IMR-90 (cell line): ENCODE results near the gene LPO. TPM values are rescaled to one million over a fixed set of nuclear protein-coding genes. Genes with fewer than 3 reads are reported as not detected.

Experiments used
- ATAC-seq: fragments of 200-7000 bp; cut with Tn5 transposase; 2 replicates; pipeline ENCODE4 v1.9.1; 2020; ENCODE audit warnings: low read depth, mild to moderate bottlenecking, moderate library complexity
- BruUV-seq: library from RNA; stranded (reverse); fragments of 400-500 nt; replicated peaks from 2 replicates; lab custom pipeline; 2021; lab: Mats Ljungman, UMichigan
- CTCF ChIA-PET: fragments of 300-600 bp; formaldehyde crosslinking; extraction: SDS; loops from one replicate; lab custom pipeline; 2021; ENCODE audit warnings: antibody characterized with exemption; lab: Yijun Ruan, JAX
- POLR2A ChIA-PET: fragments of 300-600 bp; sonication (Branson Sonifier 250); formaldehyde crosslinking; loops from one replicate; lab custom pipeline; 2022; ENCODE audit warnings: antibody characterized with exemption; ENCODE audit not compliant: unreplicated experiment; lab: Charles Lee
- DNase-seq: peaks from one replicate; pipeline ENCODE4 v3.0.0; 2013
- H2AFZ ChIP-seq: replicated peaks from 2 replicates; pipeline ENCODE3; 2013; ENCODE audit warnings: low read length, mild to moderate bottlenecking; ENCODE audit not compliant: poor library complexity
- H2AK5ac ChIP-seq: 2 replicates; pipeline ENCODE4 v1.6.1; 2013; ENCODE audit warnings: low read depth, low read length, inconsistent platforms
- H2AK9ac ChIP-seq: replicated peaks from 2 replicates; pipeline ENCODE3; 2013; ENCODE audit warnings: mild to moderate bottlenecking, low read depth, low read length, moderate library complexity; ENCODE audit not compliant: poor library complexity
- H2BK120ac ChIP-seq: 2 replicates; pipeline ENCODE4 v1.6.1; 2013; ENCODE audit warnings: low read depth, low read length, inconsistent platforms
- H2BK15ac ChIP-seq: 3 replicates; pipeline ENCODE4 v1.6.1; 2013; ENCODE audit warnings: low read depth, low read length, inconsistent platforms
- H2BK20ac ChIP-seq: 2 replicates; pipeline ENCODE4 v1.6.1; 2013; ENCODE audit warnings: low read depth, mild to moderate bottlenecking, inconsistent platforms, low read length, moderate library complexity
- H2BK5ac ChIP-seq: 2 replicates; pipeline ENCODE4 v1.6.1; 2013; ENCODE audit warnings: mild to moderate bottlenecking, low read depth, low read length, inconsistent platforms; ENCODE audit not compliant: poor library complexity, severe bottlenecking
- H3K14ac ChIP-seq: replicated peaks from 2 replicates; pipeline ENCODE4 v1.6.1; 2013; ENCODE audit warnings: low read depth, low read length, inconsistent platforms
- H3K18ac ChIP-seq: 2 replicates; pipeline ENCODE4 v1.6.1; 2013; ENCODE audit warnings: low read depth, low read length, control low read depth
- H3K23ac ChIP-seq: 2 replicates; pipeline ENCODE4 v1.6.1; 2013; ENCODE audit warnings: low read depth, low read length, inconsistent platforms
- H3K27ac ChIP-seq: 2 replicates; pipeline ENCODE4 v1.5.1; 2013; ENCODE audit warnings: mild to moderate bottlenecking, control low read depth, low read length; ENCODE audit not compliant: insufficient read depth
- H3K27me3 ChIP-seq: 2 replicates; pipeline ENCODE4 v1.6.1; 2013; ENCODE audit warnings: low read length; ENCODE audit not compliant: control insufficient read depth, insufficient read depth
- H3K36me3 ChIP-seq: 2 replicates; pipeline ENCODE4 v1.6.1; 2013; ENCODE audit warnings: low read length, mixed read lengths; ENCODE audit not compliant: control insufficient read depth, insufficient read depth
- H3K4ac ChIP-seq: 2 replicates; pipeline ENCODE4 v1.6.1; 2013; ENCODE audit warnings: low read depth, low read length, inconsistent platforms
- H3K4me1 ChIP-seq: 2 replicates; pipeline ENCODE4 v1.6.1; 2013; ENCODE audit warnings: low read length, mixed read lengths; ENCODE audit not compliant: control insufficient read depth, insufficient read depth
- H3K4me2 ChIP-seq: 2 replicates; pipeline ENCODE4 v1.6.1; 2013; ENCODE audit warnings: low read depth, mild to moderate bottlenecking, control low read depth, low read length, moderate library complexity
- H3K4me3 ChIP-seq: 2 replicates; pipeline ENCODE4 v1.5.1; 2013; ENCODE audit warnings: low read depth, mild to moderate bottlenecking, control low read depth, low read length, moderate library complexity; ENCODE audit not compliant: insufficient read depth
- H3K56ac ChIP-seq: 2 replicates; pipeline ENCODE4 v1.6.1; 2013; ENCODE audit warnings: low read length, inconsistent platforms; ENCODE audit not compliant: insufficient read depth; ENCODE audit errors: extremely low read depth
- H3K79me1 ChIP-seq, 2 experiments: 2 replicates each; pipeline ENCODE4 v1.6.1; 2013; ENCODE audit warnings: low read length in 2 of 2, inconsistent platforms in 1 of 2, low read depth in 1 of 2
- H3K9ac ChIP-seq: 2 replicates; pipeline ENCODE4 v1.6.1; 2013; ENCODE audit warnings: low read depth, low read length, control low read depth
- H3K9me1 ChIP-seq: 2 replicates; pipeline ENCODE4 v1.6.1; 2013; ENCODE audit warnings: low read length, inconsistent platforms; ENCODE audit not compliant: insufficient read depth
- H3K9me3 ChIP-seq: 2 replicates; pipeline ENCODE4 v1.6.1; 2013; ENCODE audit warnings: low read length; ENCODE audit not compliant: control insufficient read depth, insufficient read depth
- H4K20me1 ChIP-seq: 2 replicates; pipeline ENCODE4 v1.6.1; 2013; ENCODE audit warnings: low read length, inconsistent platforms; ENCODE audit not compliant: insufficient read depth
- H4K5ac ChIP-seq: 2 replicates; pipeline ENCODE4 v1.6.1; 2013; ENCODE audit warnings: mild to moderate bottlenecking, low read depth, low read length, control low read depth
- H4K8ac ChIP-seq, 2 experiments: 2 replicates each; pipeline ENCODE4 v1.6.1; 2013; ENCODE audit warnings: low read depth in 2 of 2, low read length in 2 of 2, control low read depth in 1 of 2, inconsistent platforms in 1 of 2
- H4K91ac ChIP-seq: 2 replicates; pipeline ENCODE4 v1.6.1; 2013; ENCODE audit warnings: low read depth, low read length, inconsistent platforms; ENCODE audit not compliant: insufficient read depth
- BHLHE40 ChIP-seq: fragments of 150-350 bp; IDR thresholded peaks from 2 replicates; pipeline ENCODE4 v1.6.1; 2016; ENCODE audit warnings: mild to moderate bottlenecking, low read depth, low read length
- CEBPB ChIP-seq: IDR thresholded peaks from 2 replicates; pipeline ENCODE4 v1.6.1; 2012; ENCODE audit warnings: low read depth, low read length, improper control_type of control experiment
- CHD1 ChIP-seq: IDR thresholded peaks from 2 replicates; pipeline ENCODE4 v1.6.1; 2012; ENCODE audit warnings: low read depth, low read length, improper control_type of control experiment
- CTCF ChIP-seq: conservative IDR thresholded peaks from 2 replicates; pipeline ENCODE4 v1.5.1; 2012; ENCODE audit warnings: mild to moderate bottlenecking, low read depth, low read length, improper control_type of control experiment
- FOS ChIP-seq: fragments of 150-350 bp; IDR thresholded peaks from 2 replicates; pipeline ENCODE4 v1.6.1; 2016; ENCODE audit warnings: low read depth, low read length
- MAFK ChIP-seq: IDR thresholded peaks from 2 replicates; pipeline ENCODE4 v1.6.1; 2012; ENCODE audit warnings: low read depth, low read length, improper control_type of control experiment
- MAZ ChIP-seq: IDR thresholded peaks from 2 replicates; pipeline ENCODE4 v1.6.1; 2012; ENCODE audit warnings: low read depth, mild to moderate bottlenecking, low read length, improper control_type of control experiment, moderate library complexity, borderline replicate concordance
- MXI1 ChIP-seq: IDR thresholded peaks from 2 replicates; pipeline ENCODE4 v1.6.1; 2012; ENCODE audit warnings: low read depth, mild to moderate bottlenecking, low read length, moderate library complexity, borderline replicate concordance
- NFE2L2 ChIP-seq: fragments of 150-350 bp; IDR thresholded peaks from 2 replicates; pipeline ENCODE4 v1.6.1; 2016; ENCODE audit warnings: low read depth, mild to moderate bottlenecking, low read length
- POLR2A ChIP-seq: IDR thresholded peaks from 2 replicates; pipeline ENCODE4 v1.6.1; 2012; ENCODE audit warnings: mild to moderate bottlenecking, low read depth, low read length
- RAD21 ChIP-seq: IDR thresholded peaks from 2 replicates; pipeline ENCODE4 v1.6.1; 2012; ENCODE audit warnings: low read length, improper control_type of control experiment
- RCOR1 ChIP-seq: IDR thresholded peaks from 2 replicates; pipeline ENCODE4 v1.6.1; 2012; ENCODE audit warnings: mild to moderate bottlenecking, low read length, improper control_type of control experiment; ENCODE audit not compliant: insufficient replicate concordance
- RFX5 ChIP-seq: IDR thresholded peaks from 2 replicates; pipeline ENCODE4 v1.8.0; 2012; ENCODE audit warnings: low read depth, mild to moderate bottlenecking, low read length, moderate library complexity
- SMC3 ChIP-seq: fragments of 150-350 bp; IDR thresholded peaks from 2 replicates; pipeline ENCODE4 v1.6.1; 2016; ENCODE audit warnings: low read depth, mild to moderate bottlenecking, antibody characterized with exemption, low read length, moderate library complexity
- WGBS, 2 experiments: methylation state at CpG; one replicate each; pipeline versions ENCODE4 v1.1.5 to v1.1.7; 2013; ENCODE audit warnings: missing lambda C conversion rate in 2 of 2; ENCODE audit not compliant: insufficient read length in 1 of 2; ENCODE audit errors: extremely low coverage in 2 of 2; 5-methylcytosine and 5-hydroxymethylcytosine counted together
- dilution Hi-C: fragments of 300-500 bp; cut with HindIII; formaldehyde crosslinking; loops from one replicate; pipeline ENCODE4 v1.14.3; 2018; ENCODE audit warnings: low sequenced_read_pairs; ENCODE audit not compliant: unreplicated experiment
- in situ Hi-C: fragments of 300-500 bp; cut with MboI; formaldehyde crosslinking; loops from 3 replicates; pipeline ENCODE4 v1.14.3; 2019; ENCODE audit warnings: low sequenced_read_pairs, inconsistent platforms, mixed read lengths
- intact Hi-C: fragments of 100-400 bp; cut with micrococcal nuclease; formaldehyde crosslinking; loops from 2 replicates; pipeline ENCODE4 v1.10.0; 2022
- polyA plus RNA-seq, 3 experiments: library from polyadenylated mRNA; depleted of rRNA; stranded (reverse); fragments of >200 nt; gene quantifications; 2 replicates each; pipeline ENCODE4 v1.2.3, GENCODE V29; 2012; ENCODE audit warnings: low replicate concordance in 1 of 3
- total RNA-seq: library from RNA; depleted of rRNA; stranded (reverse); fragments of >200 nt; gene quantifications from 2 replicates; pipeline ENCODE4 v1.2.3, GENCODE V29; 2012
- TF ChIP-seq, protein P1 (sequence below): fragments of 150-350 bp; IDR thresholded peaks from 2 replicates; pipeline ENCODE4 v1.6.1; 2017; ENCODE audit warnings: mild to moderate bottlenecking, antibody characterized with exemption, low read length, low read depth

Gene LPO
- total and polyA plus RNA-seq, 2 of the 4 experiments (the other 2 are of a cell fraction), result not detected

GRCh38 chr17:58317421-58318064, 79.2 kb downstream of the LPO start:
- DNase-seq (peak; percentile 75), ATAC-seq (peak; percentile 90)
- POLR2A ChIA-PET, result interaction anchor here (0.9 kb wide), 1 partner anchor 35 kb away, joined by 3 read pairs; the partner anchor contains the start of gene SUPT4H1
- H2BK15ac ChIP-seq, result no peak overlapping the region
- H3K4me3 ChIP-seq, result no peak overlapping the region
- H2BK120ac ChIP-seq, result no peak overlapping the region
- H3K4me1 ChIP-seq, result no peaks in the 10 kb centered on the region
- H3K9me3 ChIP-seq, result no peaks in the 10 kb centered on the region
- H2BK20ac ChIP-seq, result no peak overlapping the region
- no peak overlapping the region for H3K4me2 ChIP-seq
- dilution Hi-C loops, result no loop called here
- H3K27ac ChIP-seq, result no peak overlapping the region
- no peak overlapping the region for H4K8ac ChIP-seq
- no peak overlapping the region for H4K91ac ChIP-seq
- in situ Hi-C loops, result loop anchor here (5.0 kb wide), 2 partner anchors 100 to 130 kb away; partner anchors contain the start of gene RNF43
- intact Hi-C loops, result loop anchor here (1.0 to 2.0 kb wide), 3 partner anchors 35 to 130 kb away; partner anchors contain the start of genes RNF43 and SUPT4H1
- H3K9me1 ChIP-seq, result no peaks in the 10 kb centered on the region
- H3K23ac ChIP-seq, result no peak overlapping the region
- H3K4ac ChIP-seq, result no peak overlapping the region
- H3K14ac ChIP-seq, result no peak overlapping the region
- WGBS, 2 experiments, result 83% methylated on average over 1 of the region's 5 CpGs; no CpG with 5 or more reads in 1 of the 2 experiments
- no peak overlapping the region for H3K9ac ChIP-seq
- H3K56ac ChIP-seq, result no peak overlapping the region
- CTCF ChIA-PET, result interaction anchor here (0.6 to 1.7 kb wide), 14 partner anchors 19 to 130 kb away, joined by 3 to 21 read pairs (median 4); partner anchors contain the start of genes RNF43 and SUPT4H1
- H2AK5ac ChIP-seq, result no peak overlapping the region
- BruUV-seq, result no TSS peak
- no peaks in the 10 kb centered on the region for H4K20me1 ChIP-seq
- no peak overlapping the region for H3K18ac ChIP-seq
- H2AK9ac ChIP-seq, result peak overlapping the region; percentile 89
- peaks cover 3% of the 10 kb centered on the region; the same call in 1 of the 2 replicates for H3K36me3 ChIP-seq
- H4K5ac ChIP-seq, result no peak overlapping the region
- H2AFZ ChIP-seq, result peak overlapping the region; percentile 86
- no peak overlapping the region for H2BK5ac ChIP-seq
- H3K27me3 ChIP-seq, result no peaks in the 10 kb centered on the region
- no peaks in the 10 kb centered on the region for H3K79me1 ChIP-seq
- TF ChIP-seq MAFK (no peak), NFE2L2 (no peak), RCOR1 (no peak), BHLHE40 (no peak), CHD1 (no peak), CEBPB (no peak), CTCF (peak; percentile 88), RAD21 (peak; percentile 96), MAZ (no peak), MXI1 (no peak), FOS (no peak), RFX5 (no peak), SMC3 (peak; percentile 97), POLR2A (peak; percentile 42; the same call in 1 of the 2 replicates)
- TF ChIP-seq, protein P1, sequence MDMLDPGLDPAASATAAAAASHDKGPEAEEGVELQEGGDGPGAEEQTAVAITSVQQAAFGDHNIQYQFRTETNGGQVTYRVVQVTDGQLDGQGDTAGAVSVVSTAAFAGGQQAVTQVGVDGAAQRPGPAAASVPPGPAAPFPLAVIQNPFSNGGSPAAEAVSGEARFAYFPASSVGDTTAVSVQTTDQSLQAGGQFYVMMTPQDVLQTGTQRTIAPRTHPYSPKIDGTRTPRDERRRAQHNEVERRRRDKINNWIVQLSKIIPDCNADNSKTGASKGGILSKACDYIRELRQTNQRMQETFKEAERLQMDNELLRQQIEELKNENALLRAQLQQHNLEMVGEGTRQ, result no peak
